SK-N-SH treated with all-trans-retinoic acid at 6 μM for 48 hours (cell line): Measurements from ENCODE around the gene MKKS.

Experiments
- ATAC-seq: fragments of 200-7000 bp; cut with Tn5 transposase; 3 replicates; pipeline ENCODE4 v1.9.1; 2020; ENCODE audit warnings: mild to moderate bottlenecking, moderate library complexity
- ARNTL ChIP-seq: fragments of 450-650 bp; formaldehyde crosslinking; IDR thresholded peaks from 2 replicates; pipeline ENCODE4 v1.5.0; 2020; ENCODE audit warnings: low read depth, mild to moderate bottlenecking, moderate library complexity, borderline replicate concordance
- BACH2 ChIP-seq: fragments of 250-450 bp; sonication (Bioruptor Pico); IDR thresholded peaks from 2 replicates; pipeline ENCODE4 v1.9.0; 2021; ENCODE audit warnings: mild to moderate bottlenecking, borderline replicate concordance
- CREB5 ChIP-seq: fragments of 250-450 bp; sonication (Bioruptor Pico); IDR thresholded peaks from 2 replicates; pipeline ENCODE4 v1.5.1; 2020; ENCODE audit warnings: low read depth, mild to moderate bottlenecking, moderate library complexity
- CSDC2 ChIP-seq: fragments of 250-450 bp; sonication (Bioruptor Pico); IDR thresholded peaks from 2 replicates; pipeline ENCODE4 v1.5.0; 2020; ENCODE audit warnings: mild to moderate bottlenecking, moderate library complexity
- CSRNP3 ChIP-seq: fragments of 250-450 bp; sonication (Bioruptor Pico); IDR thresholded peaks from 2 replicates; pipeline ENCODE4 v1.5.1; 2021; ENCODE audit warnings: mild to moderate bottlenecking, moderate library complexity
- ESRRG ChIP-seq: fragments of 250-450 bp; sonication (Bioruptor Pico); IDR thresholded peaks from 2 replicates; pipeline ENCODE4 v1.6.1; 2021; ENCODE audit warnings: mild to moderate bottlenecking
- GLIS3 ChIP-seq: fragments of 250-450 bp; sonication (Bioruptor Pico); IDR thresholded peaks from 2 replicates; pipeline ENCODE4 v1.5.0; 2020; ENCODE audit warnings: mild to moderate bottlenecking, moderate library complexity
- OSR1 ChIP-seq: fragments of 250-450 bp; sonication (Bioruptor Pico); IDR thresholded peaks from 2 replicates; pipeline ENCODE4 v1.8.0; 2022; ENCODE audit warnings: moderate library complexity, mild to moderate bottlenecking, inconsistent platforms
- POU6F1 ChIP-seq: fragments of 250-450 bp; sonication (Bioruptor Pico); IDR thresholded peaks from 2 replicates; pipeline ENCODE4 v1.8.0; 2021; ENCODE audit warnings: low read depth, mild to moderate bottlenecking, moderate library complexity, borderline replicate concordance
- PPARA ChIP-seq: fragments of 250-450 bp; sonication (Bioruptor Pico); IDR thresholded peaks from 2 replicates; pipeline ENCODE4 v1.5.0; 2020; ENCODE audit warnings: mild to moderate bottlenecking, borderline replicate concordance
- RARB ChIP-seq: fragments of 250-450 bp; sonication (Bioruptor Pico); IDR thresholded peaks from 2 replicates; pipeline ENCODE4 v1.8.0; 2021; ENCODE audit warnings: mild to moderate bottlenecking, moderate library complexity
- SNAI2 ChIP-seq: fragments of 250-450 bp; sonication (Bioruptor Pico); IDR thresholded peaks from 2 replicates; pipeline ENCODE4 v1.5.0; 2020; ENCODE audit warnings: mild to moderate bottlenecking, moderate library complexity
- TCF4 ChIP-seq: fragments of 250-450 bp; sonication (Bioruptor Pico); IDR thresholded peaks from 2 replicates; pipeline ENCODE4 v1.8.0; 2021; ENCODE audit warnings: mild to moderate bottlenecking, moderate library complexity, borderline replicate concordance
- TOX ChIP-seq: fragments of 250-450 bp; sonication (Bioruptor Pico); IDR thresholded peaks from 2 replicates; pipeline ENCODE4 v1.8.0; 2021; ENCODE audit warnings: mild to moderate bottlenecking, moderate library complexity, borderline replicate concordance
- TSHZ2 ChIP-seq: fragments of 250-450 bp; sonication (Bioruptor Pico); IDR thresholded peaks from 2 replicates; pipeline ENCODE4 v1.5.0; 2020; ENCODE audit warnings: mild to moderate bottlenecking, moderate library complexity
- ZC3H10 ChIP-seq: fragments of 250-450 bp; sonication (Bioruptor Pico); IDR thresholded peaks from 2 replicates; pipeline ENCODE4 v1.5.1; 2021; ENCODE audit warnings: mild to moderate bottlenecking, moderate library complexity
- ZFP3 ChIP-seq: fragments of 250-450 bp; sonication (Bioruptor Pico); IDR thresholded peaks from 2 replicates; pipeline ENCODE4 v1.5.0; 2020; ENCODE audit warnings: mild to moderate bottlenecking, moderate library complexity
- ZFP30 ChIP-seq: fragments of 450-650 bp; formaldehyde crosslinking; IDR thresholded peaks from 2 replicates; pipeline ENCODE4 v1.5.0; 2022; ENCODE audit warnings: mild to moderate bottlenecking, moderate library complexity
- ZNF565 ChIP-seq: fragments of 450-650 bp; formaldehyde crosslinking; conservative IDR thresholded peaks from 2 replicates; pipeline ENCODE4 v1.5.0; 2020; ENCODE audit warnings: low read depth, mild to moderate bottlenecking, moderate library complexity
- ZNF70 ChIP-seq: fragments of 450-650 bp; formaldehyde crosslinking; IDR thresholded peaks from 2 replicates; pipeline ENCODE4 v1.5.0; 2020; ENCODE audit warnings: mild to moderate bottlenecking, moderate library complexity

MKKS gene

GRCh38 chr20:10465135-10465534 lies 31.1 kb upstream of the MKKS start (continued):
- TF ChIP-seq TSHZ2 (CRISPR knock-in tag), result no peak
- no peak for TF ChIP-seq BACH2 (CRISPR knock-in tag)
- TF ChIP-seq OSR1, result no peak
- no peak for TF ChIP-seq CSDC2 (CRISPR knock-in tag)
- TF ChIP-seq ESRRG (CRISPR knock-in tag), result no peak
- no peak for TF ChIP-seq ZFP30 (CRISPR knock-in tag)

GRCh38 chr20:10463622-10464021 lies 29.6 kb upstream of the MKKS start:
- no peak for ATAC-seq
- TF ChIP-seq POU6F1 (CRISPR knock-in tag) (no peak), ZNF565 (CRISPR knock-in tag) (no peak), PPARA (CRISPR knock-in tag) (no peak), BACH2 (CRISPR knock-in tag) (no peak), CREB5 (CRISPR knock-in tag) (no peak), RARB (CRISPR knock-in tag) (no peak), TCF4 (CRISPR knock-in tag) (no peak), TSHZ2 (CRISPR knock-in tag) (no peak), CSRNP3 (no peak), OSR1 (no peak), ZFP3 (CRISPR knock-in tag) (no peak), GLIS3 (CRISPR knock-in tag) (no peak), SNAI2 (no peak), ESRRG (CRISPR knock-in tag) (no peak), ZNF70 (CRISPR knock-in tag) (no peak), ZFP30 (CRISPR knock-in tag) (no peak), ARNTL (CRISPR knock-in tag) (no peak)

- TF ChIP-seq CSDC2 (CRISPR knock-in tag) (no peak), RARB (CRISPR knock-in tag) (no peak), TOX (CRISPR knock-in tag) (no peak), BACH2 (CRISPR knock-in tag) (no peak), ARNTL (CRISPR knock-in tag) (no peak), ZC3H10 (CRISPR knock-in tag) (no peak), ZNF70 (CRISPR knock-in tag) (no peak), ESRRG (CRISPR knock-in tag) (no peak)
- no peak for ATAC-seq
Observed at GRCh38 chr20:10462516-10462915, 28.5 kb upstream of the MKKS start.
